CMK (cell line): ENCODE data around the gene EDNRA.

Source experiments
- DNase-seq: peaks from one replicate; pipeline ENCODE4 v3.0.0-alpha.2; 2010; ENCODE audit warnings: low read depth

Gene EDNRA

DNA sequence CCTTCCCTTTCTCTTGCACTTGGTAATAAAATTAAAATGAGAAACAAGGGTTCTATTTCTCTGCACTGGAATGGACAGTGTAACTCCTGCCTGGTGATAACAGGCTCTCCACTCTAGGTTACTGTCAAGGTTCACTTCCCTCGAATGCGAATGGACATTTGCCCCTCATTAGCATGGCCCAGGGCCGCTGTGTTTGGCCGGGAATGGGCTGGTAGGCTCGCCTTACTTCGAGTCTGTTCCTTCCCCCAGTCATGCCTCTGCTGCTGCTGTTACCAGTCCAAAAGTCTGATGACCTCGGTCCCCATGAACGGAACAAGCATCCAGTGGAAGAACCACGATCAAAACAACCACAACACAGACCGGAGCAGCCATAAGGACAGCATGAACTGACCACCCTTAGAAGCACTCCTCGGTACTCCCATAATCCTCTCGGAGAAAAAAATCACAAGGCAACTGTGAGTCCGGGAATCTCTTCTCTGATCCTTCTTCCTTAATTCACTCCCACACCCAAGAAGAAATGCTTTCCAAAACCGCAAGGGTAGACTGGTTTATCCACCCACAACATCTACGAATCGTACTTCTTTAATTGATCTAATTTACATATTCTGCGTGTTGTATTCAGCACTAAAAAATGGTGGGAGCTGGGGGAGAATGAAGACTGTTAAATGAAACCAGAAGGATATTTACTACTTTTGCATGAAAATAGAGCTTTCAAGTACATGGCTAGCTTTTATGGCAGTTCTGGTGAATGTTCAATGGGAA, 61.5 kb downstream of the EDNRA start:
- DNase-seq = no peak

DNA sequence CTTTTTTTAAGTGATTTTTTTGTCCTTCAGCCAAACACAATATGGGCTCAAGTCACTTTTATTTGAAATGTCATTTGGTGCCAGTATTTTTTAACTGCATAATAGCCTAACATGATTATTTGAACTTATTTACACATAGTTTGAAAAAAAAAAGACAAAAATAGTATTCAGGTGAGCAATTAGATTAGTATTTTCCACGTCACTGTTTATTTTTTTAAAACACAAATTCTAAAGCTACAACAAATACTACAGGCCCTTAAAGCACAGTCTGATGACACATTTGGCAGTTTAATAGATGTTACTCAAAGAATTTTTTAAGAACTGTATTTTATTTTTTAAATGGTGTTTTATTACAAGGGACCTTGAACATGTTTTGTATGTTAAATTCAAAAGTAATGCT, 62.1 kb downstream of the EDNRA start:
- no peak for DNase-seq

DNA sequence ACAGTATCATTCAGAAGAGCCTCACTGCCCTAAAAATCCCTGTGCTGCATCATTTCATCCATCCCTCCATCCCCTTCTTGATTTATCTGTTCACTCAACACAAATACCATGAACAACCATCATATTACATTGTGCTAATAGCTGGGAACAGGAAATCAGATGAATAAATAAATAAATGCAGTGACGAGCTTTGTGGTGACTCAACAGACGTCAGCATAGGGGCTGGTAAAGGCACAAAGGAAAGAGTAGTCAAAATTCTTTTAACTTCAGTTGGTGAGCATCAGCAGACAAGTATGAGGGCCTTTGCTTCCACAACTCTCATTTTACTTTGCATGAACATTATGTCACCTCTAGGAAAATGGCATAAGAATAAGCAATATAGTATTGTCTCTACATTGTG, 65.5 kb downstream of the EDNRA start:
- no peak for DNase-seq

DNA sequence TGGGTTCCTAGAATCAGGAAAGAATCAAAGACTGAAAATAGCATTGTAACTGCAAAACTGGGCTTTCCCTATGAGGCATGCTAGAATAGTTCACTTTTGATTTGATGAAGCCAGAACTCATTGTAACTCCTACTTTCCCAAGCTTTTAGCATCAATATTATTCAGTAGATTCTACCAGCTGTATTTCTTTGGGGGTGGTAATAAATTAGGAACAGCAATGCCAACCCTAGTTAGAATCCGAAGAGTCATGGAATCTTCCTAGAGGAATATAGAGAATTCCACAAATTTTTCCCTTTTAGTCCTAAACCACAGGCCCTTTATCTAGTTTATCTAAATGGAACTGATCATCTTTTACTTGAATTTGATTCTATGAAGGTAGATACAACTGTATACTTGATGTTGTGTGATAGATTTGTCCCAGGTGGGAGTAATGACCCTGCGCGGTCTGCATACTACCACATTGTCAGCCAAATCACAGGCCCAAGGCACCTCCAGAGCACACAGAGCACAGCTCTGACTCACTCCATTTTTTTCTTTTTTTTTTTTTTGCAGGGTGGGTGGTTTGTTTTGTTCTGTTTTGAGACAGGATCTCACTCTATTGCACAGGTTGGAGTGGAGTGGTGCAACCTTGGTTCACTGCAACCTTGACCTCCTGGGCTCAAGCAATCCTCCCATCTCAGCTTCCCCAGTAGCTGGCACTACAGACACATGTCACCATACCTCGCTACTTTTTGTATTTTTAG, 66.6 kb downstream of the EDNRA start:
- no peak for DNase-seq

DNA sequence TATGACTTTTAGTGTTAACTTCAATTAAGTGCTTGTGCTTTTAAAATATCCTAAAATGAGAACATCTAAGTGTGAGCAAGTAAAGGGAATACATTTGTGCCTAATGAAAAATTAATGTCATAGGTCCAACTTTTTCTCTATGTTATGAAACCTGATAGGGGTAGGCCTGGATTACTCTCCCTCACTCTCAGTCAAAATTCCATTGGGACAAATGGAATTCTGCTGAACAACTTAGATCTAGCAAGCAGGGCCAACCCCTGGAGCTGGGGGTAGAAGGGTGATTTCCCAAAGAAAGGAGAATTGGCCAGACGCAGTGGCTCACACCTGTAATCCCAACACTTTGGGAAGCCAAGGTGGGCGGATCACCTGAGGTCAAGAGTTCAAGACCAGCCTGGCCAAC, 67.4 kb downstream of the EDNRA start:
- no peak for DNase-seq

DNA sequence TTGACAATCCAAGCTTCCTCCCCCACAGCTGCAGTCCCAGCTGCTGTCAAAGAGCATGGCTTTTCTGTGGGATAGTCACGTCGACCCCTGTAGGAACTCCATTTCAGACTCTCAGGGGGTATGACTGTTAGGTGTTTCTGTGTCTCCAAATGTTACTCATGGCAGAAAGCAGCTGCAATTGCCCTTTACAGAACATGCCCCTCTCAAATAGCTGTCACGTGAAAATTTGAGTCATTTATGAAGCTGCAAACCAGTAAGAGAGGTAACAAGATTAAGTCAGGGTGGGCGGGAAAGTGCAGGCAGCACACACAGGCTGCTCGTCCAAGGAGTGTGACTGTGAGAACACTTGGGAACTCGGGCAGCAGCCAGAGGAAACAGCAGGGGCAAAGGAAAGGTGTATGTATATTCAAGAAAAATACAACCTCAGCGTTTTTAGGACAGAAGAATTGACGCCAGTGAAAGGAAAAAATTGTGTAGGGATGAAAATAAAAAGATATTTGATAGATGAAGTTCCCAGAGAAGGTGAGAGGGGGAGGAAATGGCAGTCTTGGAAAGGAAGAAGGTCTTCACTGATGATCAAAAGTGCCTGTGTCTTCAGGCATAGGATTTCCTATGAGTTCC, 69.8 kb downstream of the EDNRA start:
- DNase-seq = no peak

DNA sequence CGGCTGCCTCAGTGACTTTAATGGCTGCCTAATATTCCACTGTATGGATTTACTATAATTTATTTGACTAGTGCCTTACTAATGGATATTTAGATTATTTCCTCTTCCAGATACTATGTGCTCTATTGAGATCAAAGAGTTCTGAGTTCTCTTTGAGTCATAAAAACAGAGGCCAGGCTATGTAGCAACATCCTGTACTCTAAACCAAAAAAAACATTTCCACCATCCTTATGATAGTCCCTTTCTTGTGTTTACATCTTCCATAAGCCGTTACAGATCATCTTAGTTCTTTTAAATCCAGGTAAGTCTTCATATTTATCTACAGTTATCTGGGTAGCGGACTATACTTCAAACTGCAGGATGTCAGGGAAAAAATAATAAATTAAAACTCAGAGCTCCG, 79.7 kb downstream of the EDNRA start:
- DNase-seq = no peak

DNA sequence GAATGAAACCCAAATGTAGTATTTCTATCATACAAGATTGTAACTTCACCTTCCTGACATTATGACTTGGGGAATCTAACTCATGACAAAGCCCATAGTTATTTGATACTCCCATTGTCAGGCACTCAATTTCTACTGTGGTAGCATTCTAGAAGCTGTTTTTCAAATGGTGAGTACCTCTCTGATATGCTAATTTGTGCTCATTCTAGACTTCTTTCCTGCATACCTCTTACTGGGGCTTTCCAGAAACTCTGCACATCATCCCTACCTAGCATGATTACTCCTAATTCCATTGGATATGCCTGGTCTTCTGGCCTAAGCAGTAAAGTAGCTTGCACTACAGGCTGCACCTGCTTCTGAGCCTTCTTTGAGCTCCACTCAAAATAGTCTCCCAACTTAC, 85.9 kb downstream of the EDNRA start:
- DNase-seq = no peak

DNA sequence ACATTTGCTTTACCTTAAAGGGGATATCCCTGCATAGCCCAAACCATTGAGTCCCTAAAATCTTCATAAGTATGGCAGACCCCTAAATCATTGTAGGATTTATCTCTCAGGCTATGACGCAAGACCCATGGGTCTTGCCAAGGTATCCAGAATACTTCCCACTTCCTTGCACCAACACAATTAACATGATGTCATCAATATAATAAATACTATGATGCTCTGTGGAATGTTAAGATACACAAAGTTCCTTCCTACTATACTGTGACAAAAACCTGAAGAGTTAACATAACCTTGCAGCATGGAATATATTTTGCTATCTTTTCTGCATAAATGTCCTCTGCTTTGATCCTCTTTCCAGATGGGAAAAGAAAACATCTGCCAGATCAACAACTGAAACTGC, 86.4 kb downstream of the EDNRA start:
- DNase-seq = no peak

DNA sequence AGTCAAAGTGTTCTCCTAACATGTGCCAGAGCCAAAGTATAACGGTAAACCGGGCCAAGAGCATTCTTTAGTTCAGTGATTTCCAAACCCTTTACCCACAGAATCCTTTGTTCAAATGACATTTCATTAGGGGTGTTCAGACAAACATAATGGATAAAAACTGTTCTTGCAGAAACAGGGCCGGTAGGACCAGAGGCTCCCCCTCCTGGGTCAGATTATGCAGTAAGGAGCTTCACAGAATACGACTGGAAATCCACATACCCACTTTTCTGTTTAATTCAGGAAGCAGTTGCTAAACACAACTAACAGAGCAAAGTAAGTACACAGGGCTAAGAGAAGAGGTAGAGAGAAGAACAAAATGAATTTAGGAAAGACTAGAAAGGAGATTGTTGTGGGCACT, 89.7 kb downstream of the EDNRA start:
- DNase-seq = no peak

DNA sequence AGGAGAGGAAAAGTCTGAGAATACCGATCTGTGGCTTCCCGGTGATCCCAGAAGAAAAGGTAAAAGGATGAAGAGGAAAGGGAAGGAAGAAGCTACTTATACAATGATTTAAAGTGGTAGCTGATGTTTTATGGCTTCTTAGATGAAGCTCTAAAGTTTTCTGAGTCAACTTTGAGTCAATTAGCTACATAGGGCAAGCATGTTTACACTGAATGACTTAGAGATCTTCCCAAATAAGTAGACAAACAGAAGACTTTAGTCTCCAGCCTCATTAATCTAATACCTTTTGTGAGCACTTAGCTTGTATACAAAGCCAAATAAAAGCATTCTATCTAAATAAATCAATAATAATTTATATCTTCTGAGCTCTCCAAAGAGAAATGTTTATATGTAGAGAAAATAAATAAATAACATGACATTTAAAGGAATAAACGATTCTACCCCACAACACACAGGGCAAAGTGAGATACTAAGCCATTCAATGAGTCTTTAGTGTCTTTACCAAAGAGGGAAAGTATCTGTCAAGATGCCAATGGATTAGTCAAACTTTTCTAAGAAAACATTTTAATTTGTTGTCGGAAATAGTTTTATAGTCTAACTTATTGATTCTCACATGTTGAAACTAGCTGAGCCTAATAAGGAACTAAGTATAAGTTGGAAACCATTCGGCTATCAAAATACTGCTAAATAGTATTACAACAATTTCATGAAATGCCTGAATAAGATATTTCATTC, 90.3 kb downstream of the EDNRA start:
- DNase-seq = no peak

DNA sequence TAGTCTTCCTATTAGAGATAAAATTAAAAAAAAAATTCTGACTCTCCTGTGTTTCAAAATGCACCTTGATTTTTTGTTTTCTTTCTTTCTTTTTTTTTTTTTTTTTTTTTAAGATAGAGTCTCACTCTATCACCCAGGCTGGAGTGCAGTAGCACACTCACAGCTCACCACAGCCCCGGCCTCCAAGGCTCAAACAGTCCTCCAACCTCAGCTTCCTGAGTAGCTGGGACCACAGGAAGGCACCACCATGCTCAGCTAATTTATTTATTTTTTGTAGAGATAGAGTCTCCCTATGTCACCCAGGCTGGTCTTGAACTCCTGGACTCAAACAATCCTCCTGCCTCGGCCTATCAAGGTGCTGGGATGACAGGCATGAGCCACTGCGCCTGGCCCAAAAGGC, 95.2 kb downstream of the EDNRA start:
- peak; percentile 50 for DNase-seq

DNA sequence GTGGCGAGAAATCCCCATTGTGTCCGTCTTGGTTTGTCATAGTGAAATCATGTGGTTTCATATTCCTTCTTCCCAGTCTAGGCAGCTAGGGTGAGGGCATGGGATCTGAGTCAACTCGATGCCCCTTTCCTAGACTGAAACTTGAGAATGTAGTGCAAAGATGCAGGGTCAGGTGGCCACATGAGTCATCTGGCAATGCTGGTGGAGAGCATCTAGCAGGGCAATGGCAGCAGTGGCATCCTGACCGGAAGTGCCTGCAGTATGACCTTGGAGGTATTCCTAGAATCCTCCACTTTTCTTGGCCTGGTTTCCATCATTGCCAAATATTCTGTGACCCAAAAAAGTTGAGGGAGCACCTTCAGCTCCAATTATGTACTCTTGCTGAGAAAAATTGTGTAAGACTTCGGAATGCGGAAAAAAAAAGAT, 97.2 kb downstream of the EDNRA start:
- no peak for DNase-seq

DNA sequence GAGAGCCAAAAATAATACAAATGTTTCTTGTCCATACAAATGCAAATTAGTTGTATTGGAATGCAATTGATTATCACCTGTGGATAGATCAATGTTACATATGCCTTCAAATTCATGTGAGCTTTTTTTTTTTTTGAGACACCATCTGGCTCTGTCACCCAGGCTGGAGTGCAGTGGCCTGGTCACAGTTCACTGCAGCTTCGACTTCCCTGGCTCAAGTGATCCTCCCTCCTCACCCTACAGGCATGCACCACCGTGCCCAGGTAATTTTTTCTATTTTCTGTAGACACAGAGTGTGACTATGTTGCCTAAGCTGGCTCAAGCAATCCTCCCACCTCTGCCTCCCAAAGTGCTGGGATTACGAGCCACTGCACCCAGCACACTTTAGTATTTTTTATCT, 97.7 kb downstream of the EDNRA start:
- DNase-seq = no peak

DNA sequence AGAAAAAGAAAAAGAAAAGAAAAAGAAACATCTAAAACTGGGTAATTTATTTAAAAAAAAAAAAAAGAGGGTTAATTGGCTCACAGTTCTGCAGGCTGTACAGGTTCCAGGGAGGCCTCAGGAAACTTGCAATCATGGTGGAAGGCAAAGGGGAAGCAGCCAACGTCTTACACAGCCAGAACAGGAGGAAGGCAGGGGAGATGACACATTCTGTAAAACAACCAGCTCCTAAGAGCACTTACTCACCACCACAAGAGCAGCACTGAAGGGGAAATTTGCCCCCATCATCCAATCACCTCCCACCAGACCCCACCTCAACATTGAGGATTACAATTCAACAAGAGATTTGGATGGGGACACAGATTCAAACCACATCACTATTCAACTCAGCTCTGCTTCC, 99.5 kb downstream of the EDNRA start:
- DNase-seq = no peak

DNA sequence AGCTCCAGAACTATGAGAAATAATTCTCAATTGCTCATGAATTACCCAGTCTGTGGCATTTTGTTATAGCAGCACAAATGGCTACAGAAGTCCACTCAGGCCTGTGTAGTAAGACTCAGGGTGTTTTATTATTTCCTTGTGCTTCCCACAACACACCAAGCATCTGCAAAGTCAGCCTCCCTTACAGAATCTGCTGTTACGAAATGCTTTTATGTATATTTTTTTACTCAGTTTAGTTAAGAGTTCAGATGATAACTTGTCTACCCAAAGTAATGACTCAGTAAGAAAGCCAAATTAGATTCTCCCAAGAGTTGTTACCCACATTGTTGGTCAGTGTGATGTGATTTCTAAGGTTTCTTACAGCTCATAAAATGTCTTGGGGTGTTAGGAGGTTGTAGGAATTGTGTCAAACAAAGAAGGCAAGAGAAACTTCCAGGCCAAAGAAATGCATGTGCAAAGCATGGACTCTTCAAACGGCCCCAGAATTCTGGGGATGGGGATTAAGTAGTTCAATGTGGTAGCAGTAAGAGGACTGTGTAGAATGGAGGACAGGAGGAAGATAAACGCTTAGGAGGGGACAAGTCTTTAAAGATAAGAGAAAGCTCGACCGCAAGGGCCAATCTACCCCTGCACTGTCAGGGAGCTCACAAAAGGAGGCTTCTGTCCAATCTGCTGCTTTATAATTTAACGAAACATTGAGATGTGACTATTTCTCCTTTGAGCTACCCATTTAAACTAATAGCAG, 100.9 kb downstream of the EDNRA start:
- peak; percentile 52 for DNase-seq

DNA sequence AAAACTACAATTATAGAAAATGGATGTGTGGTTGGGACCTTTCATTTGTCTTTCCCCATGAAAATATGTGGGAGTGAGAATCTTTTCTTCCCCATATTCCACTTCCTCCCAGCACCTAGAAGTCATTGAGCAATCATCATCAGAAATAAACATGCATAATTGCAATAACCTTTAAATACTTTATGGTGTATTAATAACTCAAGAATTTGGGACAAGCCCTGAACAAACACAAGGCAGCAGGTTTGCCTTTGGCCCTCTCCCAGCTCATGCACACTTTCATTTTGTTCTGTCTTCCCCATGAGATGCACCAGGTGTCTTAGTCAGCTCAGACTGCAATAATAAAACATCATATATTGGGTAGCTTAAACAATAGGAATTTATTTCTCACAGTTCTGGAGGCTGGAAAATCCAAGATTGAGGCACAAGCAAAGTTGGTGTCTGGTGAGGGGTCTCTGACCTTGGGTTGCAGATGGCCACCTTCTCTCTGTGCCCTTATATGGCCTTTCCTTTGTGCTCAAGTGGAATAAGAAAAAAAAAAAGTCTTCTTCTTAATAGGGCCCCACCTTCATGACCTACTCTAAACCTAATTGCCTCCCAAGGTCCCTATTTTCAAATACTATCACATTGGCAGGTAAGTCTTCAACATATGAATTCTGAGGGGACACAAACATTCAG, 101.6 kb downstream of the EDNRA start:
- DNase-seq = no peak

DNA sequence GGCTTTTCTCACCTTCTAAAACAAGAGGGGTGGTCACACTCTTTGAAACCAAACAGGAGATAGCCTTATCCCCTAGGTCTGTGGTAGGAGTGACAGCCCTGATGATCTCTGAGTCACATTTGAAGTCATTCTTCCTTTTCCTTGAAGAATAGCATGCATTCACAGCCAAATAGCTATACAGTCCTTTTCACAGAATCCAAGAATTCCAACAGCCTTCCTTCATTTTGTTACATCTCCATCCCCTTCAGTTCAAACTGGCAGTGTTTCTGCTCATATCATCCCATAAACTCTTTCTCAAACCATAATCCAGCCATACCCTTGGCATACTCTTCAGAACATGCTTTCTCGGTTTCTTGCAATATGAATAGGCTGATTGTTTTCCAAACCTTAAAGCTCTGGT, 103.0 kb downstream of the EDNRA start:
- DNase-seq = no peak

DNA sequence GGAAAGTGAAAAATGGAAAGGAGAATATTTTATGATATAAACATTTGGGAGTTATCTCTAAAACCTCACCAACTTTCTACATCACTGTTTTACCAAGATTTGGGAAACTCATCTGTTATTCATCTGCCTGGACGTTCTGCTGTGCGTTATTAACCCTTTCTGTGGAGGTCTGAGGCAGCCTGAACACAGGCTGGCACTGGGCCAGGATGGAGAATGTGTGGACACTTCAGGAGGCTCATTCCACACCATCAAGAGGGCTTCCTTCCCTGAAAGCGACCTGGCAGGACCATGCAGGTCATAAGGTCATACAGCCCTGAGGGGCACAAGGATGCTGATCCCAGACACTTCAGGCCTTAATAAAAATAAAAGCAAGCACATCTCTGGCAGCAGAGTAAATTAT, 105.1 kb downstream of the EDNRA start:
- DNase-seq = no peak

DNA sequence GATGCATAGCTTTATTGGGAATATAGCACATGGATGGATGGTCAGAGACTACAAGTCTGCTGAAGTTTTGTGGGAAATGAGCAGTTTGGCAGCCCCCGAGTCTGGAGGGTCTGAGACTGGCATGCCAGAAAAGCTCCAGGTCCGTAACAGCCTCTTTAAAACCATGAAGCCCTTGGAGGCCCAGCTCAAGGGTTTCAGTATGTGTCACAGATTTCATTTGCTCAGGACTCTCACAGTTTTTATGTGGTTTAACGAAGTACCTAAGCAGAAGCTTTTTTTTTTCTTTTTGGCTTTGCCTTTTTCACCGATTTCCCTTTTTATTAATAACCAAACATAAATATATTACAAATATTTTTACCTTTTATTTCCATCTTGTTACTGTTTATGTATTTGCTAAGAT, 105.7 kb downstream of the EDNRA start:
- no peak for DNase-seq

DNA sequence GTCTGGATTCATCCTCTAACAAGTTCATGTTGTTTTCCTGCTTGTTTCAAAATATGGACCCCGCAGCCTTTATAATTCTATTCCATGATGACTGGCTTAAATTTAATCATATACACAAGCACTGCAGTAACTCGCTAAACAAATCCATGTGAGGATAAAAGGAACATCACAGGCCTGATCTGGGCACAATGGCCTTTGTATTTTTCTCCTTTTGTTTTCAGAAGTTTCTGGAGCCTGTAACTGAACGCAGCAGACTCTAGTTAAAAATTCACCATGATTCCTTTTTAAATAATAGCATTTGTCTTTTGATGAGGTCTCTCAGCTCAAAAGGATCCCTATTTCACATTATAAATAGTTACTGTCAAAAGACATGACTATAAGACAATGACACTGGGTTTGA, 106.1 kb downstream of the EDNRA start:
- no peak for DNase-seq
